Trophoblast cell (in vitro differentiated cells and primary cell): ENCODE results near the gene CPNE8.

ENCODE experiments used
- DNase-seq, 2 donors: peaks; one replicate each; pipeline ENCODE4 v3.0.0-alpha.2; 2016
- H2AFZ ChIP-seq: 2 replicates; pipeline ENCODE4 v1.6.1; 2013; ENCODE audit warnings: low read length, moderate library complexity, mild to moderate bottlenecking; ENCODE audit not compliant: insufficient read depth, poor library complexity
- H2AK5ac ChIP-seq: 2 replicates; pipeline ENCODE4 v1.6.1; 2013; ENCODE audit warnings: mild to moderate bottlenecking, low read length
- H2BK120ac ChIP-seq: 2 replicates; pipeline ENCODE4 v1.6.1; 2013; ENCODE audit warnings: low read length, mild to moderate bottlenecking, moderate library complexity; ENCODE audit not compliant: insufficient read depth, poor library complexity
- H2BK12ac ChIP-seq: 2 replicates; pipeline ENCODE4 v1.6.1; 2013; ENCODE audit warnings: mild to moderate bottlenecking, low read length, moderate library complexity
- H2BK5ac ChIP-seq: 2 replicates; pipeline ENCODE4 v1.6.1; 2013; ENCODE audit warnings: low read length, low read depth, moderate library complexity, mild to moderate bottlenecking; ENCODE audit not compliant: poor library complexity
- H3K14ac ChIP-seq: 2 replicates; pipeline ENCODE4 v1.6.1; 2013; ENCODE audit warnings: mild to moderate bottlenecking, low read length
- H3K18ac ChIP-seq: 2 replicates; pipeline ENCODE4 v1.6.1; 2013; ENCODE audit warnings: mild to moderate bottlenecking, low read length
- H3K23ac ChIP-seq: 2 replicates; pipeline ENCODE4 v1.6.1; 2013; ENCODE audit warnings: low read length
- H3K27ac ChIP-seq: 2 replicates; pipeline ENCODE4 v1.5.1; 2013; ENCODE audit warnings: low read depth, mild to moderate bottlenecking, inconsistent platforms, low read length, moderate library complexity
- H3K27me3 ChIP-seq: 2 replicates; pipeline ENCODE4 v1.6.1; 2013; ENCODE audit warnings: inconsistent platforms, mild to moderate bottlenecking, low read length, moderate library complexity; ENCODE audit not compliant: insufficient read depth
- H3K36me3 ChIP-seq, 2 experiments: 1 replicate in 1 of 2; 2 replicates in 1 of 2; pipeline ENCODE4 v1.6.1; 2013; ENCODE audit warnings: low read length in 2 of 2, mild to moderate bottlenecking in 2 of 2, moderate library complexity in 1 of 2; ENCODE audit not compliant: insufficient read depth in 2 of 2, control insufficient read depth in 1 of 2
- H3K4ac ChIP-seq: 2 replicates; pipeline ENCODE4 v1.6.1; 2013; ENCODE audit warnings: low read depth, mild to moderate bottlenecking, low read length, moderate library complexity
- H3K4me1 ChIP-seq, 2 experiments: 1 replicate in 1 of 2; 2 replicates in 1 of 2; pipeline ENCODE4 v1.6.1; 2013; ENCODE audit warnings: low read length in 2 of 2, mild to moderate bottlenecking in 2 of 2, moderate library complexity in 1 of 2; ENCODE audit not compliant: insufficient read depth in 2 of 2, control insufficient read depth in 1 of 2
- H3K4me2 ChIP-seq: 2 replicates; pipeline ENCODE4 v1.6.1; 2013; ENCODE audit warnings: inconsistent platforms, mild to moderate bottlenecking, low read length, moderate library complexity
- H3K4me3 ChIP-seq: 2 replicates; pipeline ENCODE4 v1.5.1; 2013; ENCODE audit warnings: mild to moderate bottlenecking, low read depth, low read length, inconsistent platforms
- H3K79me1 ChIP-seq: one replicate; pipeline ENCODE4 v1.6.1; 2013; ENCODE audit warnings: low read length
- H3K79me2 ChIP-seq: 2 replicates; pipeline ENCODE4 v1.6.1; 2013; ENCODE audit warnings: low read length, mild to moderate bottlenecking; ENCODE audit not compliant: control insufficient read depth, insufficient read depth, poor library complexity
- H3K9ac ChIP-seq: 2 replicates; pipeline ENCODE4 v1.6.1; 2013; ENCODE audit warnings: mild to moderate bottlenecking, low read length
- H3K9me3 ChIP-seq: 2 replicates; pipeline ENCODE4 v1.6.1; 2013; ENCODE audit warnings: low read depth, mild to moderate bottlenecking, control low read depth, inconsistent platforms, low read length; ENCODE audit not compliant: insufficient read depth
- H4K12ac ChIP-seq: 2 replicates; pipeline ENCODE4 v1.6.1; 2013; ENCODE audit warnings: low read depth, mild to moderate bottlenecking, low read length, moderate library complexity
- H4K8ac ChIP-seq: 2 replicates; pipeline ENCODE4 v1.6.1; 2013; ENCODE audit warnings: low read depth, mild to moderate bottlenecking, low read length, moderate library complexity
- H4K91ac ChIP-seq: one replicate; pipeline ENCODE4 v1.6.1; 2013; ENCODE audit warnings: low read depth, mild to moderate bottlenecking, low read length, moderate library complexity
- WGBS: extraction: QIAGEN DNeasy Blood & Tissue Kit; methylation state at CpG from one replicate; pipeline ENCODE4 v1.1.7; 2013; ENCODE audit warnings: missing lambda C conversion rate; ENCODE audit not compliant: insufficient read length, insufficient coverage; ENCODE audit errors: extremely low coverage; 5-methylcytosine and 5-hydroxymethylcytosine counted together

Gene CPNE8

GRCh38 chr12:38721611-38722252 is 183.7 kb downstream of the CPNE8 start:
- Histone ChIP-seq H3K4me3 (no peak overlapping the region), H2BK5ac (no peak overlapping the region), H4K91ac (no peak overlapping the region), H3K36me3 (peaks cover 2 to 7% of the 10 kb centered on the region in 2 experiments), H3K4me2 (no peak overlapping the region), H3K18ac (no peak overlapping the region), H4K8ac (no peak overlapping the region), H3K79me1 (no peaks in the 10 kb centered on the region), H3K79me2 (no peaks in the 10 kb centered on the region), H3K23ac (no peak overlapping the region), H3K14ac (no peak overlapping the region), H3K9ac (no peak overlapping the region), H2BK120ac (no peak overlapping the region), H2BK12ac (no peak overlapping the region), H3K4ac (no peak overlapping the region), H3K27ac (no peak overlapping the region), H3K9me3 (no peaks in the 10 kb centered on the region), H2AK5ac (no peak overlapping the region), H3K27me3 (no peaks in the 10 kb centered on the region), H4K12ac (no peak overlapping the region), H2AFZ (no peak overlapping the region), H3K4me1 (no peaks in the 10 kb centered on the region)
- no CpG with 5 or more reads among the region's 10 CpGs for WGBS
- DNase-seq = no peak

GRCh38 chr12:38720661-38721060 is 184.7 kb downstream of the CPNE8 start:
- H3K18ac ChIP-seq = no peak overlapping the region
- H2AFZ ChIP-seq = no peak overlapping the region
- H3K9ac ChIP-seq = no peak overlapping the region
- H3K4ac ChIP-seq = no peak overlapping the region
- no peak overlapping the region for H3K23ac ChIP-seq
- no peak overlapping the region for H4K91ac ChIP-seq
- no peak overlapping the region for H4K12ac ChIP-seq
- H2BK5ac ChIP-seq = no peak overlapping the region
- no CpG with 5 or more reads among the region's 9 CpGs for WGBS
- no peak overlapping the region for H2BK12ac ChIP-seq
- H4K8ac ChIP-seq = no peak overlapping the region
- DNase-seq = no peak
- no peaks in the 10 kb centered on the region for H3K9me3 ChIP-seq
- H3K4me2 ChIP-seq = no peak overlapping the region
- H3K79me2 ChIP-seq = no peaks in the 10 kb centered on the region
- no peak overlapping the region for H3K27ac ChIP-seq
- H3K4me1 ChIP-seq = no peaks in the 10 kb centered on the region
- H3K27me3 ChIP-seq = no peaks in the 10 kb centered on the region
- H3K36me3 ChIP-seq = peaks cover 2 to 7% of the 10 kb centered on the region in 2 experiments
- no peak overlapping the region for H3K14ac ChIP-seq
- no peak overlapping the region for H2BK120ac ChIP-seq
- no peaks in the 10 kb centered on the region for H3K79me1 ChIP-seq
- no peak overlapping the region for H3K4me3 ChIP-seq
- no peak overlapping the region for H2AK5ac ChIP-seq

DNA sequence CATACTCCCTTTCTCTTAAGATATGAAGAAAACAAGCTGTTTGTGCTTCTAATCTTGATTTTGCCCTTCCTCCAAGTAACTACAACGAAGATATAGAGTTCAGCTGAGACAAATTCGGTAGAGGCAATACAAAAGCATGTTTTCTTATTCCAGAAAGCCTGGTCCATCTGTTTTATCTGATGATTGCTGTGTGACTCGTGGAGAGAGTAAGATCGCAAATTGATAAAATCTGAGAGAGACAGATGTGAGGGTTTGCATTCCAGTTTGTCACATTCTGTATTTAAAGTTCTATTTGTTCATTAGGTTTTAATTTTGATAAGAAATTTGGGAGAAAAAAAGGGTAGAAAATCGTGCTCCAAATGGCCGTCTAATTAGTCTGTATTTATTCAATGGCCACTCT is 192.1 kb downstream of the CPNE8 start:
- Histone ChIP-seq H3K4me3 (no peak overlapping the region), H3K27ac (no peak overlapping the region), H3K4ac (no peak overlapping the region), H3K36me3 (no peaks in the 10 kb centered on the region), H3K14ac (no peak overlapping the region), H3K27me3 (no peaks in the 10 kb centered on the region), H2BK5ac (no peak overlapping the region), H4K8ac (no peak overlapping the region), H3K4me1 (no peaks in the 10 kb centered on the region), H2BK12ac (no peak overlapping the region), H3K4me2 (no peak overlapping the region), H4K91ac (no peak overlapping the region), H3K9ac (no peak overlapping the region), H3K79me1 (no peaks in the 10 kb centered on the region), H3K9me3 (no peaks in the 10 kb centered on the region), H2BK120ac (no peak overlapping the region), H3K79me2 (no peaks in the 10 kb centered on the region), H2AK5ac (no peak overlapping the region), H2AFZ (no peak overlapping the region), H4K12ac (no peak overlapping the region), H3K23ac (no peak overlapping the region), H3K18ac (no peak overlapping the region)
- no peak for DNase-seq
- 100% methylated on average over 1 of the region's 6 CpGs for WGBS

GRCh38 chr12:38711054-38711453 is 194.3 kb downstream of the CPNE8 start:
- H3K4me2 ChIP-seq = no peak overlapping the region
- no peak overlapping the region for H2BK12ac ChIP-seq
- WGBS = no CpG with 5 or more reads among the region's 2 CpGs
- H2BK120ac ChIP-seq = no peak overlapping the region
- H3K18ac ChIP-seq = no peak overlapping the region
- H4K12ac ChIP-seq = no peak overlapping the region
- no peaks in the 10 kb centered on the region for H3K4me1 ChIP-seq
- H2AFZ ChIP-seq = no peak overlapping the region
- H3K27ac ChIP-seq = no peak overlapping the region
- no peak overlapping the region for H2BK5ac ChIP-seq
- H3K23ac ChIP-seq = no peak overlapping the region
- H4K91ac ChIP-seq = no peak overlapping the region
- H2AK5ac ChIP-seq = no peak overlapping the region
- DNase-seq = no peak
- H3K79me1 ChIP-seq = no peaks in the 10 kb centered on the region
- H4K8ac ChIP-seq = no peak overlapping the region
- H3K14ac ChIP-seq = no peak overlapping the region
- H3K9ac ChIP-seq = no peak overlapping the region
- H3K27me3 ChIP-seq = no peaks in the 10 kb centered on the region
- H3K79me2 ChIP-seq = no peaks in the 10 kb centered on the region
- no peaks in the 10 kb centered on the region for H3K36me3 ChIP-seq
- H3K4me3 ChIP-seq = no peak overlapping the region
- no peaks in the 10 kb centered on the region for H3K9me3 ChIP-seq
- no peak overlapping the region for H3K4ac ChIP-seq
